Measurements from ENCODE around the gene NTHL1.
A peak's percentile ranks its signal among the peaks of the same experiment; 100 is the strongest.

The NTHL1 gene

DNA sequence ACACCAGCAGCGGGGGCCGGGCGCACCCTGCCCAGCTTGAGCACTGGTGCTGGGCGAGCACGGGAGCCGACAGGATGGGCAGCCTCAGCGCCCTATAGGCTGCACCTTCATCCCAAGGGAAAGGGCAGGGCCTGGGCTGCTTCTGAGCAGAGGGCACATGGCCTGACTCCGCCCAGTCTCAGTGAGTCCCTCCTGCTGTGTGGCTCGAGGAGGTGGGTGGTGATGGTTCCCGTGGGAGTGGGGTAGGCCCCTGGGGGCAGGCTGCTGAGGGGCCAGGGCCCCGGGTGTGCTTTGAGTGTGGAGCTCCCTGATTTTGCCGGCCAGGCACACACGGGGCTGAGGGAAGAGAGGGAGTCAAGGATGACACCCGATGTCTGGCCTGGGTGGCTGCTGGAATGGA is 38.0 kb upstream of the NTHL1 start:
- TF ChIP-seq CSDC2 (CRISPR knock-in tag; IDR thresholded peaks at IDR 0.05) (no peak), OSR1 (CRISPR knock-in tag; IDR thresholded peaks at IDR 0.05) (no peak), TCF4 (CRISPR knock-in tag; IDR thresholded peaks at IDR 0.05; ENCODE audit: borderline replicate concordance) (no peak), BACH2 (CRISPR knock-in tag; IDR thresholded peaks at IDR 0.05; ENCODE audit: borderline replicate concordance) (no peak), ZFP3 (CRISPR knock-in tag; IDR thresholded peaks at IDR 0.05) (no peak), TOX (CRISPR knock-in tag; IDR thresholded peaks at IDR 0.05; ENCODE audit: borderline replicate concordance) (no peak), ISL1 (CRISPR knock-in tag; IDR thresholded peaks at IDR 0.05) (no peak), ZC3H10 (CRISPR knock-in tag; IDR thresholded peaks at IDR 0.05) (no peak), ARNTL (CRISPR knock-in tag; IDR thresholded peaks at IDR 0.05; ENCODE audit: borderline replicate concordance, low read depth) (no peak), PPARA (CRISPR knock-in tag; IDR thresholded peaks at IDR 0.05; ENCODE audit: borderline replicate concordance) (no peak), ZNF70 (CRISPR knock-in tag; IDR thresholded peaks at IDR 0.05) (no peak), GLIS3 (CRISPR knock-in tag; IDR thresholded peaks at IDR 0.05) (no peak), ZNF8 (CRISPR knock-in tag; IDR thresholded peaks at IDR 0.05) (no peak), ESRRG (CRISPR knock-in tag; IDR thresholded peaks at IDR 0.05) (no peak)
- TF ChIP-seq, protein P1, sequence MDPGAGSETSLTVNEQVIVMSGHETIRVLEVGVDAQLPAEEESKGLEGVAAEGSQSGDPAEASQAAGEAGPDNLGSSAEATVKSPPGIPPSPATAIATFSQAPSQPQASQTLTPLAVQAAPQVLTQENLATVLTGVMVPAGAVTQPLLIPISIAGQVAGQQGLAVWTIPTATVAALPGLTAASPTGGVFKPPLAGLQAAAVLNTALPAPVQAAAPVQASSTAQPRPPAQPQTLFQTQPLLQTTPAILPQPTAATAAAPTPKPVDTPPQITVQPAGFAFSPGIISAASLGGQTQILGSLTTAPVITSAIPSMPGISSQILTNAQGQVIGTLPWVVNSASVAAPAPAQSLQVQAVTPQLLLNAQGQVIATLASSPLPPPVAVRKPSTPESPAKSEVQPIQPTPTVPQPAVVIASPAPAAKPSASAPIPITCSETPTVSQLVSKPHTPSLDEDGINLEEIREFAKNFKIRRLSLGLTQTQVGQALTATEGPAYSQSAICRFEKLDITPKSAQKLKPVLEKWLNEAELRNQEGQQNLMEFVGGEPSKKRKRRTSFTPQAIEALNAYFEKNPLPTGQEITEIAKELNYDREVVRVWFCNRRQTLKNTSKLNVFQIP (CRISPR knock-in tag; IDR thresholded peaks at IDR 0.05; ENCODE audit: borderline replicate concordance, low read depth) = no peak

DNA sequence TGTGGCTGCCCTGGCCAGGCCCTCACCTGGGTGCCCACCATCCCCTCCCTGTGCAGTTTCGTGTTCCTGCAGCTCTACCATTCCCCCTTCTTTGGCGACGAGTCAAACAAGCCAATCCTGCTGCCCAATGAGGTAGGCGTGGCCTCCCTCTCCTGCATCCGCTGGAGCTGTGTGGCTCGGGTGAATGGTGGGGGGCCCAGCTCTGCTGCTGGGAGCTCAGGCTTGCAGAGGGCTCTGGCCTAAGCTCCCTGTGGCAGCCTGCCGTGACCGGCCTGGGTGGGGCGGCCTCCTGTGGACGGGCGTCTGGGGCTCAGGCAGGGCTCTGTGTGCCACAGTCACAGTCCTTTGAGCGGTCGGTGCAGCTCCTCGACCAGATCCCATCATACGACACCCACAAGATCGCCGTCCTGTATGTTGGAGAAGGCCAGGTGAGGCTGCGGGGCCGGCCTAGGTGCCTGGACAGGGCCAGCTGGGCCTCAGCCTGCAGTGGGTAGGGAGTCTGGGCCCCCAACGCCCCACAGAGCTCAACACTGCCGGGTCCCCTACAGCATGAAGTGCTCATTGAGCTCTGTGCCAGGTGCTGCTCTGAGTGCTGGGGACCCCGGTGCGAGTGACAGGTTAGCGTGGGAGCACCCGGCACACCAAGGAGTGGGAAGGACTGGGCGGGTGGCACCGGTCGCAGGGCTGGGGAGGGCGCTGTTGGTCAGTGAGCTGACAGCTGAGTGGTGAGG is 37.4 kb upstream of the NTHL1 start:
- TF ChIP-seq BACH2 (CRISPR knock-in tag; IDR thresholded peaks at IDR 0.05; ENCODE audit: borderline replicate concordance) = no peak
- TF ChIP-seq CSDC2 (CRISPR knock-in tag; IDR thresholded peaks at IDR 0.05) = no peak
- TF ChIP-seq ISL1 (CRISPR knock-in tag; IDR thresholded peaks at IDR 0.05) = no peak
- no peak for TF ChIP-seq ZNF565 (CRISPR knock-in tag; conservative IDR thresholded peaks at IDR 0.05; ENCODE audit: low read depth)
- no peak for TF ChIP-seq TOX (CRISPR knock-in tag; IDR thresholded peaks at IDR 0.05; ENCODE audit: borderline replicate concordance)
- no peak for TF ChIP-seq ZC3H10 (CRISPR knock-in tag; IDR thresholded peaks at IDR 0.05)
- no peak for TF ChIP-seq ZFP3 (CRISPR knock-in tag; IDR thresholded peaks at IDR 0.05)
- TF ChIP-seq SNAI2 (CRISPR knock-in tag; IDR thresholded peaks at IDR 0.05) = no peak
- TF ChIP-seq OSR1 (CRISPR knock-in tag; IDR thresholded peaks at IDR 0.05) = no peak
- no peak for TF ChIP-seq ZNF8 (CRISPR knock-in tag; IDR thresholded peaks at IDR 0.05)
- TF ChIP-seq, protein P2, sequence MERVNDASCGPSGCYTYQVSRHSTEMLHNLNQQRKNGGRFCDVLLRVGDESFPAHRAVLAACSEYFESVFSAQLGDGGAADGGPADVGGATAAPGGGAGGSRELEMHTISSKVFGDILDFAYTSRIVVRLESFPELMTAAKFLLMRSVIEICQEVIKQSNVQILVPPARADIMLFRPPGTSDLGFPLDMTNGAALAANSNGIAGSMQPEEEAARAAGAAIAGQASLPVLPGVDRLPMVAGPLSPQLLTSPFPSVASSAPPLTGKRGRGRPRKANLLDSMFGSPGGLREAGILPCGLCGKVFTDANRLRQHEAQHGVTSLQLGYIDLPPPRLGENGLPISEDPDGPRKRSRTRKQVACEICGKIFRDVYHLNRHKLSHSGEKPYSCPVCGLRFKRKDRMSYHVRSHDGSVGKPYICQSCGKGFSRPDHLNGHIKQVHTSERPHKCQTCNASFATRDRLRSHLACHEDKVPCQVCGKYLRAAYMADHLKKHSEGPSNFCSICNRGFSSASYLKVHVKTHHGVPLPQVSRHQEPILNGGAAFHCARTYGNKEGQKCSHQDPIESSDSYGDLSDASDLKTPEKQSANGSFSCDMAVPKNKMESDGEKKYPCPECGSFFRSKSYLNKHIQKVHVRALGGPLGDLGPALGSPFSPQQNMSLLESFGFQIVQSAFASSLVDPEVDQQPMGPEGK (CRISPR knock-in tag; IDR thresholded peaks at IDR 0.05; ENCODE audit: borderline replicate concordance) = no peak
- TF ChIP-seq, protein P1 (CRISPR knock-in tag; IDR thresholded peaks at IDR 0.05; ENCODE audit: borderline replicate concordance, low read depth) = no peak
- TF ChIP-seq, protein P3, sequence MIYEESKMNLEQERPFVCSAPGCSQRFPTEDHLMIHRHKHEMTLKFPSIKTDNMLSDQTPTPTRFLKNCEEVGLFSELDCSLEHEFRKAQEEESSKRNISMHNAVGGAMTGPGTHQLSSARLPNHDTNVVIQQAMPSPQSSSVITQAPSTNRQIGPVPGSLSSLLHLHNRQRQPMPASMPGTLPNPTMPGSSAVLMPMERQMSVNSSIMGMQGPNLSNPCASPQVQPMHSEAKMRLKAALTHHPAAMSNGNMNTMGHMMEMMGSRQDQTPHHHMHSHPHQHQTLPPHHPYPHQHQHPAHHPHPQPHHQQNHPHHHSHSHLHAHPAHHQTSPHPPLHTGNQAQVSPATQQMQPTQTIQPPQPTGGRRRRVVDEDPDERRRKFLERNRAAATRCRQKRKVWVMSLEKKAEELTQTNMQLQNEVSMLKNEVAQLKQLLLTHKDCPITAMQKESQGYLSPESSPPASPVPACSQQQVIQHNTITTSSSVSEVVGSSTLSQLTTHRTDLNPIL (CRISPR knock-in tag; IDR thresholded peaks at IDR 0.05; ENCODE audit: low read depth) = no peak

More for the DNA sequence above, 38.0 kb upstream of the NTHL1 start:
- peak; percentile 12 for ATAC-seq

DNA sequence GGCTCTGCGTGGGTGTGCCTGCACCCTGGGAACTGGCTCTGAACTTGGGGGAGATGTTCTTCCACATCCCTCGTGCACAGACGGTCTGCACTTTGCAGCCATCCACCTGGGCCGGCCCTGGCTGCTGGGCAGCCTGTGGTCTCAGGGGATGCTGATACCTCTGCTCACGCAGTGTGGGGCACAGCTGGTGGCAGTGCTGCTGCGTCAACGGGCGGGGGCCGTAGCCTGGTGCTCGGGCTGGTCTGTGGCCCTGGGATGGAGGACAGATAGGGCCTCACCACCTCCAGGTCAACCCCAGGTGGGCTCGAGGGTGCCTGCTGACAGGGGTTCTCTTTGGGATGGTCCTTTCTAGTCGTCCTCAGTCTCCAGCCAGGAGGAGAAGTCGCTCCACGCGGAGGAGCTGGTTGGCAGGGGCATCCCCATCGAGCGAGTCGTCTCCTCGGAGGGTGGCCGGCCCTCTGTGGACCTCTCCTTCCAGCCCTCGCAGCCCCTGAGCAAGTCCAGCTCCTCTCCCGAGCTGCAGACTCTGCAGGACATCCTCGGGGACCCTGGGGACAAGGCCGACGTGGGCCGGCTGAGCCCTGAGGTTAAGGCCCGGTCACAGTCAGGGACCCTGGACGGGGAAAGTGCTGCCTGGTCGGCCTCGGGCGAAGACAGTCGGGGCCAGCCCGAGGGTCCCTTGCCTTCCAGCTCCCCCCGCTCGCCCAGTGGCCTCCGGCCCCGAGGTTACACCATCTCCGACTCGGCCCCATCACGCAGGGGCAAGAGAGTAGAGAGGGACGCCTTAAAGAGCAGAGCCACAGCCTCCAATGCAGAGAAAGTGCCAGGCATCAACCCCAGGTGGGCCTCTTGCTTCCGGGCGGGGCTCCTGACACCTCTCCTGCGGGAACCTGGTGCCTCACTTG is 36.5 kb upstream of the NTHL1 start:
- ATAC-seq = no peak
- no peak for TF ChIP-seq CSDC2 (CRISPR knock-in tag; IDR thresholded peaks at IDR 0.05)
- no peak for TF ChIP-seq TCF4 (CRISPR knock-in tag; IDR thresholded peaks at IDR 0.05; ENCODE audit: borderline replicate concordance)
- no peak for TF ChIP-seq ARNTL (CRISPR knock-in tag; IDR thresholded peaks at IDR 0.05; ENCODE audit: borderline replicate concordance, low read depth)
- TF ChIP-seq, protein P2 (CRISPR knock-in tag; IDR thresholded peaks at IDR 0.05; ENCODE audit: borderline replicate concordance) = no peak
- no peak for TF ChIP-seq ZFP30 (CRISPR knock-in tag; IDR thresholded peaks at IDR 0.05)

More for the DNA sequence above, 37.4 kb upstream of the NTHL1 start:
- no peak; the same call in 2 of the 3 replicates for ATAC-seq
